ENCODE measurements around the gene EGLN3. TPM values are rescaled to one million over a fixed set of nuclear protein-coding genes. Genes with fewer than 3 reads are reported as not detected.

EGLN3 gene
- total and polyA plus RNA-seq, 2 of the 13 experiments (the other 11 are each of a cell fraction or from before 2014, with no cell fraction given), result 0.18 to 27.3 TPM

GRCh38 chr14:33938131-33938949, 12.5 kb downstream of the EGLN3 start (continued):
- TF ChIP-seq MEF2D (CRISPR knock-in tag; IDR thresholded peaks at IDR 0.05) (peak; percentile 85), DR1 (CRISPR knock-in tag; IDR thresholded peaks at IDR 0.05) (no peak), ZMYM2 (CRISPR knock-in tag; IDR thresholded peaks at IDR 0.05) (no peak), ZNF724P (CRISPR knock-in tag; IDR thresholded peaks at IDR 0.05; ENCODE audit: borderline replicate concordance) (no peak), ZNF660 (CRISPR knock-in tag; IDR thresholded peaks at IDR 0.05; ENCODE audit: borderline replicate concordance, low read depth) (no peak), KAT2B (IDR thresholded peaks at IDR 0.05; ENCODE audit: borderline replicate concordance, low read depth, low read length) (no peak), MIER2 (CRISPR knock-in tag; IDR thresholded peaks at IDR 0.05) (no peak), ZFP41 (CRISPR knock-in tag; IDR thresholded peaks at IDR 0.05; ENCODE audit: borderline replicate concordance) (no peak), ZNF615 (CRISPR knock-in tag; IDR thresholded peaks at IDR 0.05; ENCODE audit: borderline replicate concordance) (no peak), SMAD9 (CRISPR knock-in tag; IDR thresholded peaks at IDR 0.05) (no peak), SP140L (CRISPR knock-in tag; IDR thresholded peaks at IDR 0.05; ENCODE audit: borderline replicate concordance) (no peak), KLF9 (CRISPR knock-in tag; IDR thresholded peaks at IDR 0.05; ENCODE audit: low read depth) (no peak), PLRG1 (conservative IDR thresholded peaks at IDR 0.05) (no peak), PAX8 (CRISPR knock-in tag; IDR thresholded peaks at IDR 0.05; ENCODE audit: borderline replicate concordance) (no peak), NFE2L2 (IDR thresholded peaks at IDR 0.05; ENCODE audit: low read length) (no peak), DNMT3B (CRISPR knock-in tag; conservative IDR thresholded peaks at IDR 0.05) (no peak), GATAD2A (CRISPR knock-in tag; IDR thresholded peaks at IDR 0.05) (peak; percentile 48; the same call in 1 of the 2 replicates), EEA1 (CRISPR knock-in tag; IDR thresholded peaks at IDR 0.05; ENCODE audit: borderline replicate concordance) (no peak), MED8 (CRISPR knock-in tag; IDR thresholded peaks at IDR 0.05; ENCODE audit: insufficient replicate concordance) (no peak), RFXAP (CRISPR knock-in tag; IDR thresholded peaks at IDR 0.05; ENCODE audit: borderline replicate concordance) (peak; percentile 60; the same call in 1 of the 2 replicates)
- TF ChIP-seq, protein P1, sequence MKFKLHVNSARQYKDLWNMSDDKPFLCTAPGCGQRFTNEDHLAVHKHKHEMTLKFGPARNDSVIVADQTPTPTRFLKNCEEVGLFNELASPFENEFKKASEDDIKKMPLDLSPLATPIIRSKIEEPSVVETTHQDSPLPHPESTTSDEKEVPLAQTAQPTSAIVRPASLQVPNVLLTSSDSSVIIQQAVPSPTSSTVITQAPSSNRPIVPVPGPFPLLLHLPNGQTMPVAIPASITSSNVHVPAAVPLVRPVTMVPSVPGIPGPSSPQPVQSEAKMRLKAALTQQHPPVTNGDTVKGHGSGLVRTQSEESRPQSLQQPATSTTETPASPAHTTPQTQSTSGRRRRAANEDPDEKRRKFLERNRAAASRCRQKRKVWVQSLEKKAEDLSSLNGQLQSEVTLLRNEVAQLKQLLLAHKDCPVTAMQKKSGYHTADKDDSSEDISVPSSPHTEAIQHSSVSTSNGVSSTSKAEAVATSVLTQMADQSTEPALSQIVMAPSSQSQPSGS (CRISPR knock-in tag; IDR thresholded peaks at IDR 0.05), result no peak
- TF ChIP-seq, protein P2, sequence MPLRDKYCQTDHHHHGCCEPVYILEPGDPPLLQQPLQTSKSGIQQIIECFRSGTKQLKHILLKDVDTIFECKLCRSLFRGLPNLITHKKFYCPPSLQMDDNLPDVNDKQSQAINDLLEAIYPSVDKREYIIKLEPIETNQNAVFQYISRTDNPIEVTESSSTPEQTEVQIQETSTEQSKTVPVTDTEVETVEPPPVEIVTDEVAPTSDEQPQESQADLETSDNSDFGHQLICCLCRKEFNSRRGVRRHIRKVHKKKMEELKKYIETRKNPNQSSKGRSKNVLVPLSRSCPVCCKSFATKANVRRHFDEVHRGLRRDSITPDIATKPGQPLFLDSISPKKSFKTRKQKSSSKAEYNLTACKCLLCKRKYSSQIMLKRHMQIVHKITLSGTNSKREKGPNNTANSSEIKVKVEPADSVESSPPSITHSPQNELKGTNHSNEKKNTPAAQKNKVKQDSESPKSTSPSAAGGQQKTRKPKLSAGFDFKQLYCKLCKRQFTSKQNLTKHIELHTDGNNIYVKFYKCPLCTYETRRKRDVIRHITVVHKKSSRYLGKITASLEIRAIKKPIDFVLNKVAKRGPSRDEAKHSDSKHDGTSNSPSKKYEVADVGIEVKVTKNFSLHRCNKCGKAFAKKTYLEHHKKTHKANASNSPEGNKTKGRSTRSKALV (CRISPR knock-in tag; IDR thresholded peaks at IDR 0.05), result 0 out of 2 replicates have a peak, but pooled peaks have one; percentile 47
- TF ChIP-seq, protein P3, sequence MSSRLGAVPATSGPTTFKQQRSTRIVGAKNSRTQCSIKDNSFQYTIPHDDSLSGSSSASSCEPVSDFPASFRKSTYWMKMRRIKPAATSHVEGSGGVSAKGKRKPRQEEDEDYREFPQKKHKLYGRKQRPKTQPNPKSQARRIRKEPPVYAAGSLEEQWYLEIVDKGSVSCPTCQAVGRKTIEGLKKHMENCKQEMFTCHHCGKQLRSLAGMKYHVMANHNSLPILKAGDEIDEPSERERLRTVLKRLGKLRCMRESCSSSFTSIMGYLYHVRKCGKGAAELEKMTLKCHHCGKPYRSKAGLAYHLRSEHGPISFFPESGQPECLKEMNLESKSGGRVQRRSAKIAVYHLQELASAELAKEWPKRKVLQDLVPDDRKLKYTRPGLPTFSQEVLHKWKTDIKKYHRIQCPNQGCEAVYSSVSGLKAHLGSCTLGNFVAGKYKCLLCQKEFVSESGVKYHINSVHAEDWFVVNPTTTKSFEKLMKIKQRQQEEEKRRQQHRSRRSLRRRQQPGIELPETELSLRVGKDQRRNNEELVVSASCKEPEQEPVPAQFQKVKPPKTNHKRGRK (CRISPR knock-in tag; IDR thresholded peaks at IDR 0.05), result no peak
- TF ChIP-seq, protein P4, sequence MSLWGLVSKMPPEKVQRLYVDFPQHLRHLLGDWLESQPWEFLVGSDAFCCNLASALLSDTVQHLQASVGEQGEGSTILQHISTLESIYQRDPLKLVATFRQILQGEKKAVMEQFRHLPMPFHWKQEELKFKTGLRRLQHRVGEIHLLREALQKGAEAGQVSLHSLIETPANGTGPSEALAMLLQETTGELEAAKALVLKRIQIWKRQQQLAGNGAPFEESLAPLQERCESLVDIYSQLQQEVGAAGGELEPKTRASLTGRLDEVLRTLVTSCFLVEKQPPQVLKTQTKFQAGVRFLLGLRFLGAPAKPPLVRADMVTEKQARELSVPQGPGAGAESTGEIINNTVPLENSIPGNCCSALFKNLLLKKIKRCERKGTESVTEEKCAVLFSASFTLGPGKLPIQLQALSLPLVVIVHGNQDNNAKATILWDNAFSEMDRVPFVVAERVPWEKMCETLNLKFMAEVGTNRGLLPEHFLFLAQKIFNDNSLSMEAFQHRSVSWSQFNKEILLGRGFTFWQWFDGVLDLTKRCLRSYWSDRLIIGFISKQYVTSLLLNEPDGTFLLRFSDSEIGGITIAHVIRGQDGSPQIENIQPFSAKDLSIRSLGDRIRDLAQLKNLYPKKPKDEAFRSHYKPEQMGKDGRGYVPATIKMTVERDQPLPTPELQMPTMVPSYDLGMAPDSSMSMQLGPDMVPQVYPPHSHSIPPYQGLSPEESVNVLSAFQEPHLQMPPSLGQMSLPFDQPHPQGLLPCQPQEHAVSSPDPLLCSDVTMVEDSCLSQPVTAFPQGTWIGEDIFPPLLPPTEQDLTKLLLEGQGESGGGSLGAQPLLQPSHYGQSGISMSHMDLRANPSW (CRISPR knock-in tag; IDR thresholded peaks at IDR 0.05; ENCODE audit: borderline replicate concordance), result no peak
